Measurements from ENCODE around the gene BANF2.

BANF2 gene

GRCh38 chr20:17699931-17700351 lies at the start of gene BANF2:
Gene BANF2, plus strand, starts transcription at chr20:17699966. Its CDS starts 25,060 bp downstream, at chr20:17725026.
- no peak for DNase-seq (ENCODE audit: low read depth)
- no peak for TF ChIP-seq CTCF (IDR thresholded peaks at IDR 0.05; ENCODE audit: control insufficient read depth, extremely low read depth, insufficient read depth)
- H3K4me3 ChIP-seq (ENCODE audit: low read depth, low read length) = no peak within 1 kb of the TSS

GRCh38 chr20:17650301-17651128 lies 49.3 kb upstream of the BANF2 start:
- no peak overlapping the region for H3K4me3 ChIP-seq (ENCODE audit: low read depth, low read length)
- TF ChIP-seq CTCF (IDR thresholded peaks at IDR 0.05; ENCODE audit: control insufficient read depth, extremely low read depth, insufficient read depth) = no peak
- no peak for DNase-seq (ENCODE audit: low read depth)

- TF ChIP-seq CTCF (IDR thresholded peaks at IDR 0.05; ENCODE audit: control insufficient read depth, extremely low read depth, insufficient read depth) = no peak
- H3K4me3 ChIP-seq (ENCODE audit: low read depth, low read length) = no peak overlapping the region
- DNase-seq (ENCODE audit: low read depth) = no peak
Measured at GRCh38 chr20:17651129-17651759, 48.5 kb upstream of the BANF2 start.

- peak; percentile 54 for DNase-seq (ENCODE audit: low read depth)
- TF ChIP-seq CTCF (IDR thresholded peaks at IDR 0.05; ENCODE audit: control insufficient read depth, extremely low read depth, insufficient read depth) = peak; percentile 65
- no peak overlapping the region for H3K4me3 ChIP-seq (ENCODE audit: low read depth, low read length)
Measured at GRCh38 chr20:17651760-17652388, 47.9 kb upstream of the BANF2 start.

- H3K4me3 ChIP-seq (ENCODE audit: low read depth, low read length) = no peak overlapping the region
- DNase-seq (ENCODE audit: low read depth) = no peak
- no peak for TF ChIP-seq CTCF (IDR thresholded peaks at IDR 0.05; ENCODE audit: control insufficient read depth, extremely low read depth, insufficient read depth)
Measured at GRCh38 chr20:17652411-17652810, 47.4 kb upstream of the BANF2 start.

GRCh38 chr20:17653835-17654648 lies 45.7 kb upstream of the BANF2 start:
- no peak overlapping the region for H3K4me3 ChIP-seq (ENCODE audit: low read depth, low read length)
- DNase-seq (ENCODE audit: low read depth) = no peak
- no peak for TF ChIP-seq CTCF (IDR thresholded peaks at IDR 0.05; ENCODE audit: control insufficient read depth, extremely low read depth, insufficient read depth)

Measured in LNCaP clone FGC (cell line).